ENCODE measurements around the gene BLOC1S3. TPM values are rescaled to one million over a fixed set of nuclear protein-coding genes. Genes with fewer than 3 reads are reported as not detected.

BLOC1S3 gene
- total and polyA plus RNA-seq, 2 of the 13 experiments (the other 11 are each of a cell fraction or from before 2014, with no cell fraction given): 4.3 to 4.8 TPM

- TF ChIP-seq, protein P1, sequence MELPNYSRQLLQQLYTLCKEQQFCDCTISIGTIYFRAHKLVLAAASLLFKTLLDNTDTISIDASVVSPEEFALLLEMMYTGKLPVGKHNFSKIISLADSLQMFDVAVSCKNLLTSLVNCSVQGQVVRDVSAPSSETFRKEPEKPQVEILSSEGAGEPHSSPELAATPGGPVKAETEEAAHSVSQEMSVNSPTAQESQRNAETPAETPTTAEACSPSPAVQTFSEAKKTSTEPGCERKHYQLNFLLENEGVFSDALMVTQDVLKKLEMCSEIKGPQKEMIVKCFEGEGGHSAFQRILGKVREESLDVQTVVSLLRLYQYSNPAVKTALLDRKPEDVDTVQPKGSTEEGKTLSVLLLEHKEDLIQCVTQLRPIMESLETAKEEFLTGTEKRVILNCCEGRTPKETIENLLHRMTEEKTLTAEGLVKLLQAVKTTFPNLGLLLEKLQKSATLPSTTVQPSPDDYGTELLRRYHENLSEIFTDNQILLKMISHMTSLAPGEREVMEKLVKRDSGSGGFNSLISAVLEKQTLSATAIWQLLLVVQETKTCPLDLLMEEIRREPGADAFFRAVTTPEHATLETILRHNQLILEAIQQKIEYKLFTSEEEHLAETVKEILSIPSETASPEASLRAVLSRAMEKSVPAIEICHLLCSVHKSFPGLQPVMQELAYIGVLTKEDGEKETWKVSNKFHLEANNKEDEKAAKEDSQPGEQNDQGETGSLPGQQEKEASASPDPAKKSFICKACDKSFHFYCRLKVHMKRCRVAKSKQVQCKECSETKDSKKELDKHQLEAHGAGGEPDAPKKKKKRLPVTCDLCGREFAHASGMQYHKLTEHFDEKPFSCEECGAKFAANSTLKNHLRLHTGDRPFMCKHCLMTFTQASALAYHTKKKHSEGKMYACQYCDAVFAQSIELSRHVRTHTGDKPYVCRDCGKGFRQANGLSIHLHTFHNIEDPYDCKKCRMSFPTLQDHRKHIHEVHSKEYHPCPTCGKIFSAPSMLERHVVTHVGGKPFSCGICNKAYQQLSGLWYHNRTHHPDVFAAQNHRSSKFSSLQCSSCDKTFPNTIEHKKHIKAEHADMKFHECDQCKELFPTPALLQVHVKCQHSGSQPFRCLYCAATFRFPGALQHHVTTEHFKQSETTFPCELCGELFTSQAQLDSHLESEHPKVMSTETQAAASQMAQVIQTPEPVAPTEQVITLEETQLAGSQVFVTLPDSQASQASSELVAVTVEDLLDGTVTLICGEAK (IDR thresholded peaks at IDR 0.05): no peak
- TF ChIP-seq, protein P1 (CRISPR knock-in tag; IDR thresholded peaks at IDR 0.05): no peak
- TF ChIP-seq NR2F2 (IDR thresholded peaks at IDR 0.05; ENCODE audit: borderline replicate concordance, low read depth) (no peak), PBX2 (CRISPR knock-in tag; IDR thresholded peaks at IDR 0.05) (no peak), JUN (CRISPR knock-in tag; IDR thresholded peaks at IDR 0.05) (no peak), RAD51 (IDR thresholded peaks at IDR 0.05; ENCODE audit: borderline replicate concordance) (no peak), PTBP1 (IDR thresholded peaks at IDR 0.05; ENCODE audit: low read depth, low read length, poor library complexity, severe bottlenecking) (no peak), ZSCAN29 (CRISPR knock-in tag; conservative IDR thresholded peaks at IDR 0.05) (no peak), MIXL1 (CRISPR knock-in tag; IDR thresholded peaks at IDR 0.05) (no peak), WIZ (CRISPR knock-in tag; IDR thresholded peaks at IDR 0.05) (no peak), PRDM15 (CRISPR knock-in tag; IDR thresholded peaks at IDR 0.05) (no peak), IKZF1 (IDR thresholded peaks at IDR 0.05) (no peak), POLR2A (IDR thresholded peaks at IDR 0.05; ENCODE audit: insufficient read depth in 1 of 2, low read depth in 2 of 2, low read length in 2 of 2) (no peak), ZNF205 (CRISPR knock-in tag; IDR thresholded peaks at IDR 0.05) (no peak)
- TF ChIP-seq, protein P2, sequence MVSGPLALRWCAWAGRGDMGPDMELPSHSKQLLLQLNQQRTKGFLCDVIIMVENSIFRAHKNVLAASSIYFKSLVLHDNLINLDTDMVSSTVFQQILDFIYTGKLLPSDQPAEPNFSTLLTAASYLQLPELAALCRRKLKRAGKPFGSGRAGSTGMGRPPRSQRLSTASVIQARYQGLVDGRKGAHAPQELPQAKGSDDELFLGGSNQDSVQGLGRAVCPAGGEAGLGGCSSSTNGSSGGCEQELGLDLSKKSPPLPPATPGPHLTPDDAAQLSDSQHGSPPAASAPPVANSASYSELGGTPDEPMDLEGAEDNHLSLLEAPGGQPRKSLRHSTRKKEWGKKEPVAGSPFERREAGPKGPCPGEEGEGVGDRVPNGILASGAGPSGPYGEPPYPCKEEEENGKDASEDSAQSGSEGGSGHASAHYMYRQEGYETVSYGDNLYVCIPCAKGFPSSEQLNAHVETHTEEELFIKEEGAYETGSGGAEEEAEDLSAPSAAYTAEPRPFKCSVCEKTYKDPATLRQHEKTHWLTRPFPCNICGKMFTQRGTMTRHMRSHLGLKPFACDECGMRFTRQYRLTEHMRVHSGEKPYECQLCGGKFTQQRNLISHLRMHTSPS (CRISPR knock-in tag; IDR thresholded peaks at IDR 0.05; ENCODE audit: low read depth): no peak; the same call in 1 of the 2 replicates
These were observed 698 bp downstream of the BLOC1S3 start (continued) for GRCh38 chr19:45179072-45179891.

Measured in HepG2 (cell line).